GM23338 (cell line): Measurements from ENCODE around the gene SPATA31C1. TPM values are rescaled to one million over a fixed set of nuclear protein-coding genes. Genes with fewer than 3 reads are reported as not detected.

Experiments used
- ATAC-seq: fragments of 200-7000 bp; cut with Tn5 transposase; 3 replicates; pipeline ENCODE4 v1.9.1; 2020
- DNase-seq: peaks from one replicate; pipeline ENCODE4 v3.0.0-alpha.2; 2015; ENCODE audit warnings: low spot score
- H2AFZ ChIP-seq: fragments of 200-600 bp; sonication (generic); 2 replicates; pipeline ENCODE4 v1.8.0; 2016; ENCODE audit warnings: antibody characterized with exemption, mild to moderate bottlenecking, moderate library complexity
- H3F3A ChIP-seq: fragments of 200-600 bp; sonication (generic); replicated peaks from 2 replicates; pipeline ENCODE4 v1.8.0; 2017; ENCODE audit warnings: antibody characterized with exemption, mixed run types, low read depth
- H3K27ac ChIP-seq: fragments of 200-600 bp; sonication (generic); 2 replicates; pipeline ENCODE4 v1.6.1; 2016; ENCODE audit warnings: low read depth
- H3K27me3 ChIP-seq: fragments of 200-600 bp; sonication (generic); 2 replicates; pipeline ENCODE4 v1.8.0; 2016; ENCODE audit warnings: mild to moderate bottlenecking, mixed run types, moderate library complexity; ENCODE audit not compliant: insufficient read depth
- H3K36me3 ChIP-seq: fragments of 200-600 bp; sonication (generic); 2 replicates; pipeline ENCODE4 v1.8.0; 2016; ENCODE audit warnings: mild to moderate bottlenecking; ENCODE audit not compliant: insufficient read depth
- H3K4me1 ChIP-seq: fragments of 200-600 bp; sonication (generic); 2 replicates; pipeline ENCODE4 v1.8.0; 2016; ENCODE audit warnings: mild to moderate bottlenecking, moderate library complexity; ENCODE audit not compliant: insufficient read depth
- H3K4me2 ChIP-seq: fragments of 200-600 bp; sonication (generic); 2 replicates; pipeline ENCODE4 v1.7.1; 2017; ENCODE audit warnings: mixed run types
- H3K4me3 ChIP-seq: fragments of 200-600 bp; sonication (generic); 2 replicates; pipeline ENCODE4 v1.6.1; 2016; ENCODE audit warnings: mixed run types
- H3K79me2 ChIP-seq: fragments of 200-600 bp; sonication (generic); replicated peaks from 2 replicates; pipeline ENCODE4 v1.8.0; 2017; ENCODE audit warnings: mild to moderate bottlenecking; ENCODE audit not compliant: insufficient read depth
- H3K9me2 ChIP-seq: fragments of 200-600 bp; sonication (generic); 2 replicates; pipeline ENCODE4 v1.8.0; 2017; ENCODE audit not compliant: insufficient read depth
- H4K20me1 ChIP-seq: fragments of 200-600 bp; sonication (generic); replicated peaks from 2 replicates; pipeline ENCODE4 v1.8.0; 2017; ENCODE audit warnings: mild to moderate bottlenecking; ENCODE audit not compliant: insufficient read depth
- H3K27ac Mint-ChIP-seq: 2 replicates; pipeline ENCODE4 v1.8.0; 2020; ENCODE audit warnings: inconsistent platforms, mild to moderate bottlenecking, moderate library complexity, mixed read lengths
- H3K27me3 Mint-ChIP-seq: 3 replicates; pipeline ENCODE4 v1.8.0; 2022; ENCODE audit warnings: low read depth, mild to moderate bottlenecking, moderate library complexity, mixed read lengths, inconsistent platforms; ENCODE audit not compliant: insufficient read depth, poor library complexity
- H3K36me3 Mint-ChIP-seq: 3 replicates; pipeline ENCODE4 v1.8.0; 2021; ENCODE audit warnings: low read depth, mild to moderate bottlenecking, inconsistent platforms, moderate library complexity, mixed read lengths
- H3K4me1 Mint-ChIP-seq: 3 replicates; pipeline ENCODE4 v1.8.0; 2020; ENCODE audit warnings: mild to moderate bottlenecking, inconsistent platforms, mixed read lengths
- H3K4me3 Mint-ChIP-seq: 3 replicates; pipeline ENCODE4 v1.8.0; 2021; ENCODE audit warnings: moderate library complexity, mild to moderate bottlenecking, inconsistent platforms, mixed read lengths
- H3K9me3 Mint-ChIP-seq: 3 replicates; pipeline ENCODE4 v1.8.0; 2020; ENCODE audit warnings: moderate library complexity, mild to moderate bottlenecking, inconsistent platforms, mixed read lengths
- CREB1 ChIP-seq: fragments of 250-450 bp; sonication (Bioruptor Pico); IDR thresholded peaks from 2 replicates; pipeline ENCODE4 v1.5.0; 2020; ENCODE audit warnings: low read depth, mild to moderate bottlenecking, moderate library complexity
- CTCF ChIP-seq, 2 experiments: fragments of 200-600 bp in 1 of 2; sonication (generic) in 1 of 2; conservative IDR thresholded peaks; 2 replicates each; pipeline versions ENCODE4 v1.5.1 to v1.6.1; 2016 to 2017; ENCODE audit warnings: antibody characterized with exemption in 2 of 2, low read depth in 2 of 2, mild to moderate bottlenecking in 2 of 2, moderate library complexity in 1 of 2
- ETS1 ChIP-seq: IDR thresholded peaks from 2 replicates; pipeline ENCODE4 v1.6.1; 2016; ENCODE audit warnings: antibody characterized with exemption
- EZH2 ChIP-seq: fragments of 200-600 bp; sonication (generic); IDR thresholded peaks from one replicate; pipeline ENCODE4 v1.8.0; 2017; ENCODE audit warnings: antibody characterized with exemption, mild to moderate bottlenecking, low read depth; ENCODE audit not compliant: unreplicated experiment
- EZH2phosphoT487 ChIP-seq: fragments of 200-600 bp; sonication (generic); IDR thresholded peaks from one replicate; pipeline ENCODE4 v1.8.1; 2018; ENCODE audit warnings: antibody characterized with exemption; ENCODE audit not compliant: unreplicated experiment
- JUNB ChIP-seq: IDR thresholded peaks from one replicate; pipeline ENCODE4 v1.6.1; 2016; ENCODE audit warnings: antibody characterized with exemption; ENCODE audit not compliant: unreplicated experiment
- NANOG ChIP-seq: IDR thresholded peaks from 2 replicates; pipeline ENCODE4 v1.6.1; 2016; ENCODE audit warnings: antibody characterized with exemption, borderline replicate concordance
- POLR2AphosphoS5 ChIP-seq: IDR thresholded peaks from 2 replicates; pipeline ENCODE4 v1.6.1; 2016; ENCODE audit warnings: antibody characterized with exemption, low read depth
- REST ChIP-seq: IDR thresholded peaks from one replicate; pipeline ENCODE4 v1.6.1; 2018; ENCODE audit warnings: antibody characterized with exemption; ENCODE audit not compliant: unreplicated experiment
- STAT1 ChIP-seq: IDR thresholded peaks from one replicate; pipeline ENCODE4 v1.6.1; 2016; ENCODE audit warnings: antibody characterized with exemption; ENCODE audit not compliant: unreplicated experiment
- ZNF331 ChIP-seq: fragments of 250-450 bp; sonication (Bioruptor Pico); IDR thresholded peaks from 2 replicates; pipeline ENCODE4 v1.5.0; 2020; ENCODE audit warnings: low read depth, mild to moderate bottlenecking, moderate library complexity
- polyA plus RNA-seq: library from polyadenylated mRNA; unstranded; fragments of >200 nt; fragmentation: Nextera tagmentation; extraction: Ambion mirVana; gene quantifications from 2 replicates; pipeline ENCODE4 v1.2.1, GENCODE V29; 2016
- total RNA-seq: library from RNA; depleted of rRNA; stranded (reverse); fragments of >200 nt; shearing (Covaris generic); gene quantifications from 2 replicates; pipeline ENCODE4 v1.2.3, GENCODE V29; 2014

The SPATA31C1 gene
- total and polyA plus RNA-seq, 2 experiments from 2014 or later, result not detected

- TF ChIP-seq ETS1 (no peak), REST (no peak), CTCF (conservative IDR thresholded peaks at IDR 0.05; ENCODE audit: low read depth in 2 of 2) (no peak), EZH2 (no peak), NANOG (no peak), JUNB (no peak), POLR2AphosphoS5 (no peak), CREB1 (CRISPR knock-in tag) (no peak), EZH2phosphoT487 (no peak), STAT1 (no peak)
Observed at GRCh38 chr9:87883274-87883673, 34.5 kb upstream of the SPATA31C1 start (continued).

GRCh38 chr9:87883990-87884389 is 33.8 kb upstream of the SPATA31C1 start:
- H3K27ac ChIP-seq, result no peak overlapping the region
- H4K20me1 ChIP-seq, result no peaks in the 10 kb centered on the region
- H3K4me3 Mint-ChIP-seq, result no peak overlapping the region
- peaks cover 7% of the 10 kb centered on the region for H3K4me1 ChIP-seq
- DNase-seq, result peak; percentile 68
- H3K9me2 ChIP-seq, result no peaks in the 10 kb centered on the region
- peak; percentile 74 for ATAC-seq
- H3K36me3 ChIP-seq, result no peaks in the 10 kb centered on the region
- H2AFZ ChIP-seq, result peak overlapping the region; percentile 32; the same call in 1 of the 2 replicates
- no peaks in the 10 kb centered on the region for H3K27me3 ChIP-seq
- H3K36me3 Mint-ChIP-seq, result no peaks in the 10 kb centered on the region; the same call in 2 of the 3 replicates
- H3K4me2 ChIP-seq, result no peak overlapping the region
- H3K9me3 Mint-ChIP-seq, result peaks cover 2% of the 10 kb centered on the region; the same call in 2 of the 3 replicates
- H3K4me1 Mint-ChIP-seq, result peaks cover 13% of the 10 kb centered on the region
- H3K27me3 Mint-ChIP-seq, result peaks cover 4% of the 10 kb centered on the region
- no peak overlapping the region for H3K27ac Mint-ChIP-seq
- no peak overlapping the region for H3K4me3 ChIP-seq
- H3K79me2 ChIP-seq, result no peaks in the 10 kb centered on the region
- H3F3A ChIP-seq, result no peaks in the 10 kb centered on the region
- no peak for TF ChIP-seq ZNF331
- TF ChIP-seq CTCF (conservative IDR thresholded peaks at IDR 0.05; ENCODE audit: low read depth in 2 of 2), result peak; percentile 62 to 74
- TF ChIP-seq EZH2, result no peak
- no peak for TF ChIP-seq EZH2phosphoT487
- TF ChIP-seq ETS1, result no peak
- TF ChIP-seq NANOG, result no peak
- no peak for TF ChIP-seq CREB1 (CRISPR knock-in tag)
